H9 (cell line): ENCODE results near the gene CNOT9. TPM values are rescaled to one million over a fixed set of nuclear protein-coding genes. Genes with fewer than 3 reads are reported as not detected.

ENCODE experiments used
- DNase-seq: peaks from one replicate; pipeline ENCODE4 v3.0.0-alpha.2; 2017
- H2AFZ ChIP-seq: one replicate; pipeline ENCODE4 v1.6.1; 2013; ENCODE audit warnings: mild to moderate bottlenecking, low read length, control low read depth, moderate library complexity
- H2AK5ac ChIP-seq: 2 replicates; pipeline ENCODE4 v1.6.1; 2013; ENCODE audit warnings: low read length, control low read depth, mixed read lengths; ENCODE audit not compliant: insufficient read length
- H2BK120ac ChIP-seq: one replicate; pipeline ENCODE4 v1.6.1; 2013; ENCODE audit warnings: low read depth, mild to moderate bottlenecking, low read length, control low read depth, inconsistent platforms; ENCODE audit not compliant: poor library complexity, severe bottlenecking
- H2BK12ac ChIP-seq: 2 replicates; pipeline ENCODE4 v1.6.1; 2013; ENCODE audit warnings: low read length, control low read depth, mixed read lengths, low read depth; ENCODE audit not compliant: insufficient read length
- H2BK15ac ChIP-seq: 2 replicates; pipeline ENCODE4 v1.6.1; 2013; ENCODE audit warnings: low read depth, low read length, control low read depth
- H2BK20ac ChIP-seq: one replicate; pipeline ENCODE4 v1.6.1; 2013; ENCODE audit warnings: low read depth, mild to moderate bottlenecking, low read length, control low read depth, inconsistent platforms; ENCODE audit not compliant: poor library complexity, severe bottlenecking
- H2BK5ac ChIP-seq: 2 replicates; pipeline ENCODE4 v1.6.1; 2013; ENCODE audit warnings: low read length, control low read depth, mixed read lengths; ENCODE audit not compliant: insufficient read length
- H3K14ac ChIP-seq: 2 replicates; pipeline ENCODE4 v1.6.1; 2013; ENCODE audit warnings: low read length, control low read depth; ENCODE audit not compliant: insufficient read depth
- H3K18ac ChIP-seq: 2 replicates; pipeline ENCODE4 v1.6.1; 2013; ENCODE audit warnings: low read depth, mild to moderate bottlenecking, mixed read lengths, low read length, control low read depth; ENCODE audit not compliant: insufficient read length
- H3K23ac ChIP-seq: 2 replicates; pipeline ENCODE4 v1.6.1; 2013; ENCODE audit warnings: low read length, control low read depth, mixed read lengths, low read depth; ENCODE audit not compliant: insufficient read length
- H3K23me2 ChIP-seq: 2 replicates; pipeline ENCODE4 v1.6.1; 2013; ENCODE audit warnings: low read depth, mild to moderate bottlenecking, mixed read lengths, low read length, control low read depth; ENCODE audit not compliant: insufficient read length, poor library complexity, severe bottlenecking
- H3K27ac ChIP-seq: 2 replicates; pipeline ENCODE4 v1.5.1; 2013; ENCODE audit warnings: low read length, control low read depth, mixed read lengths, low read depth; ENCODE audit not compliant: insufficient read length
- H3K27me3 ChIP-seq: 2 replicates; pipeline ENCODE4 v1.6.1; 2013; ENCODE audit warnings: low read length, control low read depth, inconsistent platforms; ENCODE audit not compliant: insufficient read depth
- H3K4ac ChIP-seq: 2 replicates; pipeline ENCODE4 v1.6.1; 2013; ENCODE audit warnings: low read depth, mild to moderate bottlenecking, control low read depth, inconsistent platforms, low read length, moderate library complexity
- H3K4me1 ChIP-seq: 2 replicates; pipeline ENCODE4 v1.6.1; 2013; ENCODE audit warnings: low read length, control low read depth, inconsistent platforms; ENCODE audit not compliant: insufficient read depth
- H3K4me2 ChIP-seq: 2 replicates; pipeline ENCODE4 v1.6.1; 2013; ENCODE audit warnings: low read length, control low read depth, mixed read lengths; ENCODE audit not compliant: insufficient read length, insufficient read depth
- H3K56ac ChIP-seq: 2 replicates; pipeline ENCODE4 v1.6.1; 2013; ENCODE audit warnings: low read depth, mild to moderate bottlenecking, mixed read lengths, low read length, control low read depth; ENCODE audit not compliant: insufficient read length
- H3K79me1 ChIP-seq: 2 replicates; pipeline ENCODE4 v1.6.1; 2013; ENCODE audit warnings: low read depth, mild to moderate bottlenecking, moderate library complexity, low read length, control low read depth, inconsistent platforms; ENCODE audit not compliant: insufficient read depth, poor library complexity, severe bottlenecking
- H3K79me2 ChIP-seq: 2 replicates; pipeline ENCODE4 v1.6.1; 2013; ENCODE audit warnings: low read length, control low read depth, inconsistent platforms; ENCODE audit not compliant: insufficient read depth
- H3K9ac ChIP-seq: 2 replicates; pipeline ENCODE4 v1.6.1; 2013; ENCODE audit warnings: low read length, control low read depth, mixed read lengths; ENCODE audit not compliant: insufficient read length; ENCODE audit errors: extremely low read depth
- H3K9me3 ChIP-seq: one replicate; pipeline ENCODE4 v1.6.1; 2013; ENCODE audit warnings: low read depth, low read length, inconsistent platforms; ENCODE audit not compliant: control insufficient read depth
- H3T11ph ChIP-seq: one replicate; pipeline ENCODE4 v1.6.1; 2013; ENCODE audit warnings: mild to moderate bottlenecking, low read length, control low read depth, inconsistent platforms
- H4K20me1 ChIP-seq: one replicate; pipeline ENCODE4 v1.6.1; 2013; ENCODE audit not compliant: control insufficient read depth, insufficient read length, insufficient read depth
- H4K5ac ChIP-seq: 2 replicates; pipeline ENCODE4 v1.6.1; 2013; ENCODE audit warnings: low read depth, mild to moderate bottlenecking, mixed read lengths, low read length, control low read depth; ENCODE audit not compliant: insufficient read length
- H4K8ac ChIP-seq: replicated peaks from 2 replicates; pipeline ENCODE4 v1.6.1; 2013; ENCODE audit warnings: low read length, control low read depth, mixed read lengths, low read depth; ENCODE audit not compliant: insufficient read length
- H4K91ac ChIP-seq: 2 replicates; pipeline ENCODE4 v1.6.1; 2013; ENCODE audit warnings: low read depth, mild to moderate bottlenecking, moderate library complexity, mixed read lengths, low read length, control low read depth; ENCODE audit not compliant: insufficient read length
- H3K27ac Mint-ChIP-seq, 3 experiments: 2 replicates in 2 of 3; 3 replicates in 1 of 3; pipeline ENCODE4 v1.8.0; 2020 to 2021; ENCODE audit warnings: mixed read lengths in 3 of 3, mild to moderate bottlenecking in 1 of 3, moderate library complexity in 1 of 3
- H3K27me3 Mint-ChIP-seq: 2 replicates; pipeline ENCODE4 v1.8.0; 2021; ENCODE audit warnings: low read depth, mild to moderate bottlenecking, moderate library complexity, mixed read lengths
- H3K36me3 Mint-ChIP-seq, 3 experiments: 2 replicates in 2 of 3; 3 replicates in 1 of 3; pipeline ENCODE4 v1.8.0; 2020 to 2021; ENCODE audit warnings: low read depth in 3 of 3, mixed read lengths in 3 of 3; ENCODE audit not compliant: insufficient read depth in 1 of 3
- H3K4me1 Mint-ChIP-seq, 2 experiments: 2 replicates each; pipeline ENCODE4 v1.8.0; 2020; ENCODE audit warnings: mixed read lengths in 2 of 2
- H3K4me3 Mint-ChIP-seq, 2 experiments: 2 replicates in 1 of 2; 3 replicates in 1 of 2; pipeline ENCODE4 v1.8.0; 2020 to 2021; ENCODE audit warnings: mild to moderate bottlenecking in 2 of 2, mixed read lengths in 2 of 2, moderate library complexity in 1 of 2
- H3K9me3 Mint-ChIP-seq, 2 experiments: 2 replicates in 1 of 2; 3 replicates in 1 of 2; pipeline ENCODE4 v1.8.0; 2020; ENCODE audit warnings: mild to moderate bottlenecking in 2 of 2, mixed read lengths in 2 of 2, moderate library complexity in 1 of 2
- CTCF ChIP-seq: fragments of 200-600 bp; sonication (generic); conservative IDR thresholded peaks from 3 replicates; pipeline ENCODE4 v1.8.0; 2021; ENCODE audit warnings: antibody characterized with exemption, mild to moderate bottlenecking
- WGBS: extraction: QIAGEN DNeasy Blood & Tissue Kit; methylation state at CpG from one replicate; pipeline ENCODE4 v1.1.7; 2013; ENCODE audit warnings: missing lambda C conversion rate, low lambda C conversion rate, mixed read lengths; ENCODE audit not compliant: insufficient read length; ENCODE audit errors: extremely low coverage; 5-methylcytosine and 5-hydroxymethylcytosine counted together
- total RNA-seq: library from RNA; stranded (reverse); gene quantifications from 2 replicates; pipeline ENCODE4 v1.2.1, GENCODE V29; 2021

CNOT9 gene
- total RNA-seq, 1 experiment from 2014 or later, result 91.2 TPM

DNA sequence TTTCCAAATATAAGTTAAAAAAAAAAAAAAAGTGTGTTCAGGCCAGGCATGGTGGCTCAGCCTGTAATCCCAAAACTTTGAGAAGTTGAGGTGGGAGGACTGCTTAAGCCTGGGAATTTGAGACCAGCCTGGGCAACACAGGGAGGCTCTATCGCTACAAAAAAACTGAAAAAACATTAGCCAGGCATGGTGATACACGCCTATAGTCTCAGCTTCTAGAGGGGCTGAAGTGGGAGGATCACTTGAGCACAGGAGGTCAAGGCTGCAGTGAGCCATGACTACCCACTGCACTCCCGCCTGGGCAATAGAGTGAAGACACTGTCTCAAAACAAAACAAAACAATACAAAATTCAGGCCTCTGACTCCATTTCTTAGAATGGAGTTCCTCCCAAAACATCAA lies 9.7 kb upstream of the CNOT9 start:
- Mint-ChIP-seq H3K9me3 (no peaks in the 10 kb centered on the region), H3K4me3 (no peak overlapping the region), H3K4me1 (peaks cover 11 to 18% of the 10 kb centered on the region in 2 experiments), H3K36me3 (peaks cover 34 to 64% (median 62%) of the 10 kb centered on the region in 3 experiments), H3K27ac (peak overlapping the region in 1 of 3 experiments; percentile 13; a peak in 1 of 7 replicates), H3K27me3 (no peaks in the 10 kb centered on the region)
- no peak overlapping the region for H2BK12ac ChIP-seq
- H3K4me2 ChIP-seq, result no peak overlapping the region
- H2BK15ac ChIP-seq, result no peak overlapping the region
- no peak for DNase-seq
- no peaks in the 10 kb centered on the region for H3K79me2 ChIP-seq
- H2BK20ac ChIP-seq, result no peak overlapping the region
- no peak overlapping the region for H3K14ac ChIP-seq
- H4K20me1 ChIP-seq, result no peaks in the 10 kb centered on the region
- H3K79me1 ChIP-seq, result peaks cover 5% of the 10 kb centered on the region
- no peaks in the 10 kb centered on the region; the same call in 1 of the 2 replicates for H3K4me1 ChIP-seq
- no peak overlapping the region for H2AFZ ChIP-seq
- TF ChIP-seq CTCF, result no peak
- no CpG with 5 or more reads among the region's 3 CpGs for WGBS
- no peak overlapping the region for H2BK120ac ChIP-seq
- H3K4ac ChIP-seq, result no peak overlapping the region
- H4K8ac ChIP-seq, result no peak overlapping the region
- H3K27ac ChIP-seq, result no peak overlapping the region
- no peaks in the 10 kb centered on the region for H3K23me2 ChIP-seq
- H3T11ph ChIP-seq, result no peak overlapping the region
- no peaks in the 10 kb centered on the region for H3K9me3 ChIP-seq
- no peak overlapping the region for H3K56ac ChIP-seq
- H2AK5ac ChIP-seq, result no peak overlapping the region
- H2BK5ac ChIP-seq, result no peak overlapping the region
- H3K27me3 ChIP-seq, result no peaks in the 10 kb centered on the region
- H3K18ac ChIP-seq, result no peak overlapping the region
- no peak overlapping the region for H4K91ac ChIP-seq
- H4K5ac ChIP-seq, result no peak overlapping the region
- H3K9ac ChIP-seq, result no peak overlapping the region
- H3K23ac ChIP-seq, result no peak overlapping the region
